ENCODE data around the gene BUD13.

- no peak for TF ChIP-seq CTCF (IDR thresholded peaks at IDR 0.05)
- no peak for TF ChIP-seq HMGXB4 (CRISPR knock-in tag; IDR thresholded peaks at IDR 0.05; ENCODE audit: borderline replicate concordance)
- TF ChIP-seq POLR2A (IDR thresholded peaks at IDR 0.05; ENCODE audit: low read length) = no peak
- TF ChIP-seq HDAC2 (IDR thresholded peaks at IDR 0.05) = no peak
- TF ChIP-seq CHD4 (IDR thresholded peaks at IDR 0.05; ENCODE audit: borderline replicate concordance) = no peak
- no peak for TF ChIP-seq GATA3 (IDR thresholded peaks at IDR 0.05; ENCODE audit: borderline replicate concordance)
- no peak for TF ChIP-seq HOXA7 (CRISPR knock-in tag; IDR thresholded peaks at IDR 0.05)
- TF ChIP-seq ZFP36 (IDR thresholded peaks at IDR 0.05; ENCODE audit: borderline replicate concordance, partially characterized antibody) = no peak
- TF ChIP-seq NR3C1 (IDR thresholded peaks at IDR 0.05) = no peak
Measured at GRCh38 chr11:116733969-116734508, 38.7 kb downstream of the BUD13 start.
